NCI-H1092 treated with DMSO at 0.1 percent for 48 hours (cell line): Measurements from ENCODE around the gene ARGLU1.

Experiments
- DNase-seq: peaks from one replicate; lab custom pipeline; 2025; lab: John Stamatoyannopoulos, UW

Gene ARGLU1

GRCh38 chr13:106524108-106524507 lies 43.8 kb downstream of the ARGLU1 start:
- no peak for DNase-seq

DNA sequence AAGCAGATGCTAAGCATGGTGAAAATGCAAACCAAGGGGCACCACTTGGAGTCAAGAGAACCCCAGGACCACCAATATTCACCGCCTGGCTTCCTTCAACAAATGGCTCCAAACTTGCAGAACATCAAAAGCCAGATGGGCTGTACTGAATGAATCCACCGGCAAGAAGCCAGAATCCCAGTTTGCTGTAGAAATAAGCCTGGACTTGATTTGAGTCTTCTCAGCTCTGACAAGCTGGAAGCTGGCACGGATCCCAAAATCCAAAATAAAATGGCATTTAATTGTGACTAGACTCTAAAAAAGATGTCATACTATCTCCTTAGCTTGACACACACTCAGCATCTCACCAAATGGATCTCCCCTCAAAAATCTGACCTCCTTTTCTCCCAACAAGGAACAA lies 44.4 kb downstream of the ARGLU1 start:
- no peak for DNase-seq

- DNase-seq, result no peak
Measured at GRCh38 chr13:106522898-106523525, 44.9 kb downstream of the ARGLU1 start.

DNA sequence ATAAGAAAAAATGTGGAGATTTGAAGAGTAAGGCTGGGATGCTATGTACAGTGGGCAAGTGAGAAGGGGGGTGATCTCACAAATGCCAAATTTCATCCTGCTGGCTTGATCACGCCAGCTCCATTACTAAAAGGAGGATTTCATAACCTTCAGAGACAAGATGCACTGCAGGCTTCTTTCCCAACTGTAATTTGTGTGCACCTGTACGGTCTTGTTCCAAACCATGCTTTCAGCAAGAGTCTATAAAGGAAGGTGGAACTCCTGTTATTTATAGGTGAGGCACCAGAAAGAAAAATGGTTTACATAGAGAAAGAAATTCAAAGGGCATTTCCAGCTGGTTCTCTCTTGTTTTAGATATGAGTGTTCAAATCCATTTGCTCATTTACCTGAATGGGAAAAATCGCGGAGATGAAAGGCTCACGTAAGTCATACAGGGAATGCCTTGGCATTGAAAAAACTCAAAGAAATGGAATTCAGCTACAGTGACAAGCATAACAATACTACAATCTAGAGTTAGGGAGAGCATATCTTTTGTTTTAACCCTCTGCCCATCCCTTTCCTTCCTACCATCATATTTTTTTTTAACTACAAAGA lies 45.7 kb downstream of the ARGLU1 start:
- DNase-seq, result no peak

- no peak for DNase-seq
Measured at GRCh38 chr13:106521095-106521799, 46.7 kb downstream of the ARGLU1 start.

DNA sequence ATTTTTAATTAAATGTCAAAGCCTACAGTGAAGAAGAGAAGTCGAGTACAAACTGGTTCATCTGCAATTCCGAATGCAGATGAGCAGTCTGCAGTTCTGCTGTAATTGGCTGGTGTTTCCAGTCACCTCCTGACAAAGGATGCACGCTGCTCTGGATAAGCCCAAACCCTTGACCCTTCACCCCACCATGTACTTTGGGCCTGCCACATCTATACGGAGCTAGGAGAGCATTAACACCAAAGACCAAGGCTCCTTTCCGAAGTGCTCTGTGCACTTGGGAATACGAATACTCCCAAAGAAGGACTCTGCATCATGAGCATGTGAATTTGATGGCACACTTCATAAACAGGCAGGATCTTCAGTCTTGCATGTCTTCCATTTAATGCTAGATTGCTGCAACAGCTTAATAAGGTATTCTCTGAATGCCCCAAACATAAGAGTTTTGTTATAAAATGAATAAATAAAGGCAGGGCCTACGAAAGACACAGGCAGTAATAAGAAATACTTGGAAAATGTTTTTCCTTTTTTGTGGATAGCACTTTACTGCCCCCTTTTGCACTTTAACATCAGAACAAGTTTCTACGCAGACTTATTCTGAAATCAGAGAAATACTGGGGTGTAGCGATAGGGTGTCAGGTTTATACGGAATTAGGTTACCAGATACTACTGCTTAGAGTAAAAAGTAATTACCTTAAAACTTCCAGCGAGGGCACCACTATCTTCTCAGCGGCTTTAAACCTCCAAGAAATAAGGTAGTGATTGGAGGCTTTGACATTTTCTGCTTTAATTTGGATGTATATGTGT lies 47.5 kb downstream of the ARGLU1 start:
- peak; percentile 37 for DNase-seq

DNA sequence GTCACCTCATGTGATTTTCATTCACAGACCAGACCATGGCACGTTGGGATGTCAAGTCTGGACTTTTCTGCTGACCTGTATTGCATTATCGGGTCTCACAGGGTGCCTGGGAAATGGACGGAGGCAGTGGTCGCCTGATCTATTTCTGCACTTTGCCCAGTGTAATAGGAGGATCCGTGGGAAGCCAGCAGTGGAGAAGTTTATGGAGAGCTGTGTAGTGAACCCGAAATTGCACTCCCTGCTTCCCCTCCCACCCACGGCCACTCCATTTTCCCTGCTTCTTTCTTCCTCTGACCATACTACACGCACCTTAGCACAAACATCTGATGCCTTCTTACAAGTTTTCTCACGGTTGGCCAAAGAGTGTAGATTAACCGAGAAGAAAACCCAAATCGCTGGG lies 49.4 kb downstream of the ARGLU1 start:
- no peak for DNase-seq

DNA sequence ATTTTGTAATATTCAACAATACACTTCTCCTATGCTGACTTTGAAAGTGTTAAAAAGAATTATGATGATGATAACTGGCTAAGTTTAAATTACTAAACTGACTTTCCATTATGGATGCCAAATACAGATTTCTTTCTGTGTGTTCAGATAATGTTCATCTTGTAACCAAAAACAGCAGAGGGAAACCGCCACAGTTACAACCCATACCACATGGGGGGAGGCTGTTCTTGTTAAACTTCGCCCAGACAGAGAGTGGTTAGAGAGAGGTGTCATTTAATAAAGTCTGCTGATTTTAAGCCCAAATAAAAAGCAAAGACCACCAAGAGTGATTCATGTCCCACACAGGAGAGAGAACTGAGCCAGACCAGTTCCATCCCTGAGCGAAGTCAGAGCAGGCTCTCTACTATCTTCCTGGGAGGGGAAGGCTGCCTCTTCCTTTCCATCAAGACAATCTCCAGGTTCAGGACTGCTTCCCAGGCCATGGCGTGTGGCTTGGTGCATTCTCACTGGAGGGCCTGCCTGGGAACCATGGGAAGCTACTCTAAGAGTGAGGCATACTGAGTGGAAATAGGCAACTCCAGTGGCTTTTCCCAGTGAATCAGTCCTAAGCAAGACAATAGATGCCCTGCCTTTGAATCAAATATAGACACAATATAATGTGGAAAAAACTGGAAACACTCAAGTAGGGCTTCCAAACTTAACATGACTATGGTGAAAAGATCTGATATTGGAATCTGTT lies 50.7 kb downstream of the ARGLU1 start:
- no peak for DNase-seq

DNA sequence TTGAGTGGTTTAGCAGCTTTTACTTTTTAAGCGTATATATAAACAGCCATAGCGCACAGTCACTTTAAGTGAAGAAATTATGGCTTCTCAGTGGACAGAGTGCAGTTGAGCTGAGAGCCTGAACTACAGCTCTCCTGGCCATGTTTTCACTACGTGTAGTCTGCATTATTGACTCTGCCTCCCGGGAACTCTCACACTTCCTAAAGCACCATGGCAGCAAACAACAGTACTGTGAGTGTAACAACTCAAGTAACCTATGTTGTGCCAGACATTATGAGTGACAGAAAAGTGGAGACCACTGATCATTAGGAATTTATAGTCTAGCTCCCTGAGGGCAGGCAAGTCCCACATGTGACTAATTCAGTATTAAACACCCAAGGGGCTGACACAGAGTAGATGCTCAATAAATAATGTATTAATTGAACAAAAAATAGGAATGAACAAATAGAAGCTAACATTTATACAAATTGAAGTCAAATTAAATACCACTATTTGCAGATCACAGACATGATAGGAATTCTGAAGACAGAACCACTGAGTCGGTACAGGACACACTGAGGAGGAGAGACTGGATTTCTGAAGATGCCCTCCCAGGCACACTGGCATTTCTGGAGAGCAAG lies 52.2 kb downstream of the ARGLU1 start:
- no peak for DNase-seq

GRCh38 chr13:106514928-106515634 lies 52.9 kb downstream of the ARGLU1 start:
- DNase-seq, result no peak

DNA sequence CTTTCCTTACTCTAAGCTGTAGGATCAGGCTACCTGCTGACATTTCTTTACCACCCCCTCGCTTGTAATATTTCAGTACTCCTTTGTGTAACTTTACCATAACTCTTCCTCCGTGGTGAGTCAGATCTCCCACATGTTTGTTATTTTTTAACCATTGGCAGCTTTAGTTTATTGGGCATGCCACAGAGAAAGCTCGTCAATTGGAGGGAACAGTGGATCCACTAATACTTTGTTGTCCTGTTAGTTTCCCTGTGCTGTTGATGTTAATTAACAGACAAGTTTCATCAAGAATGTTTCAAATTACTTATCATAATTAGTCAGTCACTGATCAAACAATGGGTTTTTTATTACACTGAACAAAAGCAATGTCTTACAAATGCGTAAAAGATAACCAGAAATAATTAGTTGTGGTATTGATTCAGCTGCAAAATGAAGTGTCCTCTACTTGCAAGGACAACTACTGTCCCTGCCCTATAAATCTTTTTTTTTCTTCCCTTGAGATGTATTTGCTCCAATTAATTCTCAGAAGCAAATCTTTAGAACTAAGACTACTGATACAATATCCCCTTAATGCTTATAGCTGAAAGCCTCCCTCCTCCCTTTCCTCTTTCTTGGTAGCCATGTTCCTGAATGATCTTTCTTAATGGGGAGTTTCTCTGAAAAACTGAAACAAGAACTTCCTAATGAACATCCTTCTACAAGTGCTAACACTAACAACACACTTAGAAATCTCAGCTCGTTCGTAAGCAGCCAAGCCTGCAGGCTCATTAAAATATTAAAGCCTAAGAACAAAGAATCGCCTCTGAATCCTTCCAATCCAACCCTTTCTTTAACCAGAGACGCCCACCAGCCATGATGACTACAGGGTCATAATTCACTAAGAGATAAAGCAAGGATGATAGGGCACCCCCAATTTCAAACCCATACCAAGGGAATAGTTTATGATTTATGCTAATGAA lies 54.6 kb downstream of the ARGLU1 start:
- DNase-seq, result no peak

DNA sequence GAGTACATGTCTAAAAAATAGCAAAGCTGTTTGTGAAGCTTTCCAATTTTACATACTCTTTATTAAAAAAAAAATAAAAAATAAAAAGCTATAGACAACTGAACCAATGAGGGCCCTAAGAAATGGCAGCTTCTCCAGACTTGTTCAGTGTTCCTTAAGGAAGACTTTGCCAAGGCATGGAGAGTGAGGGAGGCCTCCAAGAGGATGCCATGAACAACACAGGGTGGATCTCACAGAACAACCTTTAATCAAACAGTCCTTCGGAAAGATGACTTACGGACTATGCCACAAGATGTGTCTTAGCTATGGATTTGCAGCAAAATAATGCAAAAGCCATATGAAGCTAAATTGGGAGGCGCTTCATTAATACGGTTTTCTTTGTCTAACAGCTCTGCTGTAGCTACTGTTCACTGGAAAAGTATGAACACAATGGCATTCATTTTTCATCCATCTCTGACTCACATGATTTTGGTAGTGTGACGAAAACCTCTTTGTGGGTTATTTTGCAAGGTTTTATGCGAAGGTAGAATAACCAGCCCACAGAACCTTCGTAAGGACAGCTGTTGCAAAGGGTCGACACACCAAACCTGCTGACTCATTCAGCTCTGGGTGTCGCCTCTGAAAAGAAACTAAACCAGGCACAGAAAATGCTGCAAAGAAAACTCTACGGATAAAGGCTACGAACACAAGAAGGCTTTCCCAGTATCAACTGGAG lies 60.2 kb downstream of the ARGLU1 start:
- no peak for DNase-seq

- DNase-seq, result no peak
Measured at GRCh38 chr13:106506286-106506685, 61.7 kb downstream of the ARGLU1 start.

DNA sequence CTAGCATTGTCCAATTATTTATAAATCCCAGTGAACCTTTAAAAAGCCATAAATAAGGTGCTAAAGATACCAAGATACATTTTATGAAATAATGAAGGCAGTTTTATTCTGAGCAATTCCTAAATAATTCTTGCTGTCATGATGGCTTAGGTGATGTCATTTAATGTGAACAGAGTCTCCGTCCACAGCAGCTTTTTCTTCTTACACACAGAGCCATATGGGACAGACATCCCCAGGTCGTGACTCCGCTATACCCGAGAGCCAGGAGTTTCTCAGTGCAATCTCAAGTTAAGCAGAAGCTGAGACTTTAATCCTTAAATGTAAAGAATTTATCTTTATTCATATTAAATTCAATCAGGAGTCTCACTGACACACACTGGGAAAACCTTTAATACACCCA lies 62.2 kb downstream of the ARGLU1 start:
- DNase-seq, result no peak

DNA sequence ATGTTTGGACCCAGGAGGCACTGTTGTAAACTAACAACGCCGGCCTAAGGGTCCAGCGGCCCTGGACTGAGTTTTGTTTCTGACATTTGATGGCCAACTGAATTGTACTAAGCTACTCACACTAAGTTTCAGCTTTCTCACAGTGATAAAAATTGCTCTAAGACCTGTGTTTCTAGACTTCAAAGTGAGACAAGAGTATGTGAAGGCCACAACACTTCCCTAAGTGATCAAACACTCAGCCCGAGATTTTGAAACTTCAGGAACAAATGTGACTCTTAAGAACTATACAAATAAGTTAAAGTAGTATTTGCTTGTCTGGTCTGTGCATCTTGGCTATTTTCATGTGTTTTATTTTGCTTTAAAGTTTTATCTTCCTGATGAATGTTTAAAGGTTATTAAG lies 62.6 kb downstream of the ARGLU1 start:
- no peak for DNase-seq

- DNase-seq, result no peak
Measured at GRCh38 chr13:106503730-106504453, 64.0 kb downstream of the ARGLU1 start.

DNA sequence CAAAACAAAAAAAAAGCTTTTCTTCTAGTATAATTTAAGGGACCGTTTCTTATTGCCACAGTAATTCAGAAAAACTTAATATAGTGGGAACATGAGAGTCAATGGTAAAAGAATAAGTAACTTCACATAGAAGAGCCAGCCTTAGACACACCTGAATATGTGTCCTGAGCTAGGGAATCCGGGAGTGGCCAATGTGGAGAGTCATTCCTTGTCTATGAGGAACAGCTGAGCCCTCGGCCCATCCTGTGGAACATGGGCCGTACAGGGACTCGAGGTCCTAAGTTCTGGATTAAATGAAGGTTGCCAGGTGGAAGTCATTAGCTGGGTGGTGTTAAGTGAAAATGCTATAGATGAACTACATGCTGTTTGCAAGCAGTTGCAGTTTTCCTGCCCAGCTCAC lies 64.7 kb downstream of the ARGLU1 start:
- DNase-seq, result no peak

GRCh38 chr13:106500445-106500844 lies 67.5 kb downstream of the ARGLU1 start:
- DNase-seq, result no peak
